Neural progenitor cell (in vitro differentiated cells): Measurements from ENCODE around the gene CARNS1.

ENCODE experiments used
- CTCF ChIP-seq: fragments of 200-600 bp; sonication (generic); IDR thresholded peaks from 2 replicates; pipeline ENCODE4 v1.5.1; 2017; ENCODE audit warnings: antibody characterized with exemption, mild to moderate bottlenecking
- EZH2phosphoT487 ChIP-seq: fragments of 200-600 bp; sonication (generic); IDR thresholded peaks from 2 replicates; pipeline ENCODE4 v1.6.1; 2017; ENCODE audit warnings: antibody characterized with exemption

GRCh38 chr11:67365736-67366444, 49.6 kb upstream of the CARNS1 start:
- TF ChIP-seq CTCF (no peak), EZH2phosphoT487 (no peak)
